Lower lobe of right lung (tissue), 2 donors: ENCODE data around the gene CCR6. TPM values are rescaled to one million over a fixed set of nuclear protein-coding genes. Genes with fewer than 3 reads are reported as not detected.

Source experiments
- ATAC-seq, 2 donors: fragments of 200-7000 bp; cut with Tn5 transposase; one replicate each; pipeline ENCODE4 v1.9.1; 2020 to 2022; ENCODE audit warnings: mild to moderate bottlenecking in 2 of 2, moderate library complexity in 2 of 2
- DNase-seq: peaks from one replicate; pipeline ENCODE4 v3.0.0-alpha.2; 2020
- H3K27ac ChIP-seq: fragments of 200-600 bp; one replicate; pipeline ENCODE4 v1.8.0; 2022
- H3K27me3 ChIP-seq: fragments of 200-600 bp; one replicate; pipeline ENCODE4 v1.8.0; 2022; ENCODE audit warnings: low read depth
- H3K36me3 ChIP-seq: fragments of 200-600 bp; one replicate; pipeline ENCODE4 v1.8.0; 2022; ENCODE audit warnings: mild to moderate bottlenecking
- H3K4me1 ChIP-seq: fragments of 200-600 bp; one replicate; pipeline ENCODE4 v1.8.0; 2022
- H3K4me3 ChIP-seq: fragments of 200-600 bp; one replicate; pipeline ENCODE4 v1.8.0; 2022; ENCODE audit warnings: mild to moderate bottlenecking
- H3K9me3 ChIP-seq: fragments of 200-600 bp; one replicate; pipeline ENCODE4 v1.8.0; 2022
- CTCF ChIP-seq: fragments of 200-600 bp; IDR thresholded peaks from one replicate; pipeline ENCODE4 v1.8.0; 2022; ENCODE audit warnings: antibody characterized with exemption, mild to moderate bottlenecking
- intact Hi-C: fragments of 100-400 bp; cut with DNase I; formaldehyde crosslinking; loops from one replicate; pipeline ENCODE4 v1.11.0; 2022
- total RNA-seq: library from RNA; stranded (reverse); fragmentation: NEBNext Ultra II Directional; extraction: Animal tissue kit (Norgen Biotek cat#: 25700); gene quantifications from one replicate; pipeline ENCODE4 v1.2.1, GENCODE V29; 2021
- donor health status: DM: no; HTN: yes; CAD: no; lungs with severe emphysema.

Gene CCR6
- total RNA-seq, 1 donor from 2014 or later, result 0.83 TPM

- no peak overlapping the region for H3K27ac ChIP-seq
- H3K27me3 ChIP-seq, result peaks cover 10% of the 10 kb centered on the region
- no peaks in the 10 kb centered on the region for H3K36me3 ChIP-seq
- TF ChIP-seq CTCF, result no peak
- H3K4me1 ChIP-seq, result no peaks in the 10 kb centered on the region
- intact Hi-C loops, result no loop called here
- no peaks in the 10 kb centered on the region for H3K9me3 ChIP-seq
- DNase-seq (no peak), ATAC-seq (no peak)
- no peak overlapping the region for H3K4me3 ChIP-seq
Observed at GRCh38 chr6:167122041-167122826, 662 bp upstream of the CCR6 start.

GRCh38 chr6:167124753-167125152 lies 1.9 kb downstream of the CCR6 start:
- Histone ChIP-seq H3K27me3 (peaks cover 5% of the 10 kb centered on the region), H3K9me3 (no peaks in the 10 kb centered on the region), H3K4me1 (no peaks in the 10 kb centered on the region), H3K36me3 (no peaks in the 10 kb centered on the region), H3K27ac (no peak overlapping the region), H3K4me3 (no peak overlapping the region)
- TF ChIP-seq CTCF, result no peak
- DNase-seq (no peak), ATAC-seq (no peak)
- intact Hi-C loops, result no loop called here

- ATAC-seq (no peak), DNase-seq (no peak)
- no peak overlapping the region for H3K27ac ChIP-seq
- H3K27me3 ChIP-seq, result peaks cover 5% of the 10 kb centered on the region
- TF ChIP-seq CTCF, result no peak
- H3K36me3 ChIP-seq, result no peaks in the 10 kb centered on the region
- intact Hi-C loops, result no loop called here
- no peaks in the 10 kb centered on the region for H3K4me1 ChIP-seq
- no peak overlapping the region for H3K4me3 ChIP-seq
- H3K9me3 ChIP-seq, result no peaks in the 10 kb centered on the region
Observed at GRCh38 chr6:167125410-167125809, 2.5 kb downstream of the CCR6 start.

- Histone ChIP-seq H3K4me1 (no peaks in the 10 kb centered on the region), H3K36me3 (no peaks in the 10 kb centered on the region), H3K27me3 (peaks cover 5% of the 10 kb centered on the region), H3K9me3 (no peaks in the 10 kb centered on the region), H3K27ac (no peak overlapping the region), H3K4me3 (no peak overlapping the region)
- TF ChIP-seq CTCF, result no peak
- DNase-seq (no peak), ATAC-seq (no peak)
- intact Hi-C loops, result no loop called here
Observed at GRCh38 chr6:167125855-167126349, 3.0 kb downstream of the CCR6 start.

GRCh38 chr6:167127785-167128531 lies 5.1 kb downstream of the CCR6 start:
- intact Hi-C loops, result no loop called here

More at GRCh38 chr6:167127785-167128531, 5.1 kb downstream of the CCR6 start:
- Histone ChIP-seq H3K4me1 (no peaks in the 10 kb centered on the region), H3K36me3 (no peaks in the 10 kb centered on the region), H3K27me3 (no peaks in the 10 kb centered on the region), H3K9me3 (no peaks in the 10 kb centered on the region), H3K4me3 (no peak overlapping the region), H3K27ac (no peak overlapping the region)
- TF ChIP-seq CTCF, result no peak
- DNase-seq, result no peak
- no peak for ATAC-seq
